HEK293T (cell line): Measurements from ENCODE around the gene CYP26B1.

ENCODE experiments used
- ARNT ChIP-seq: fragments of 450-650 bp; IDR thresholded peaks from 2 replicates; pipeline ENCODE4 v1.6.1; 2017; ENCODE audit warnings: mild to moderate bottlenecking
- CTBP1 ChIP-seq: fragments of 450-650 bp; IDR thresholded peaks from 2 replicates; pipeline ENCODE4 v1.6.1; 2016; ENCODE audit warnings: borderline replicate concordance
- ELF4 ChIP-seq: fragments of 450-650 bp; IDR thresholded peaks from 2 replicates; pipeline ENCODE4 v1.6.1; 2017; ENCODE audit warnings: antibody characterized with exemption
- FOXA1 ChIP-seq: fragments of 450-650 bp; IDR thresholded peaks from 2 replicates; pipeline ENCODE4 v1.6.1; 2016; ENCODE audit warnings: mild to moderate bottlenecking
- FOXK2 ChIP-seq: fragments of 450-650 bp; IDR thresholded peaks from 2 replicates; pipeline ENCODE4 v1.6.1; 2016; ENCODE audit warnings: mild to moderate bottlenecking
- FOXM1 ChIP-seq: fragments of 450-650 bp; IDR thresholded peaks from 2 replicates; pipeline ENCODE4 v1.6.1; 2017; ENCODE audit warnings: mild to moderate bottlenecking, borderline replicate concordance
- HDGF ChIP-seq: fragments of 450-650 bp; IDR thresholded peaks from 2 replicates; pipeline ENCODE4 v1.6.1; 2017; ENCODE audit warnings: antibody characterized with exemption, borderline replicate concordance
- LEF1 ChIP-seq: fragments of 450-650 bp; IDR thresholded peaks from 2 replicates; pipeline ENCODE4 v1.6.1; 2017; ENCODE audit warnings: mild to moderate bottlenecking, borderline replicate concordance
- PKNOX1 ChIP-seq: fragments of 450-650 bp; IDR thresholded peaks from 2 replicates; pipeline ENCODE4 v1.6.1; 2016
- SP1 ChIP-seq: fragments of 450-650 bp; IDR thresholded peaks from 2 replicates; pipeline ENCODE4 v1.6.1; 2017
- SUZ12 ChIP-seq: fragments of 450-650 bp; IDR thresholded peaks from 2 replicates; pipeline ENCODE4 v1.6.1; 2016; ENCODE audit warnings: mild to moderate bottlenecking
- TARDBP ChIP-seq: fragments of 450-650 bp; IDR thresholded peaks from 2 replicates; pipeline ENCODE4 v1.6.1; 2016

DNA sequence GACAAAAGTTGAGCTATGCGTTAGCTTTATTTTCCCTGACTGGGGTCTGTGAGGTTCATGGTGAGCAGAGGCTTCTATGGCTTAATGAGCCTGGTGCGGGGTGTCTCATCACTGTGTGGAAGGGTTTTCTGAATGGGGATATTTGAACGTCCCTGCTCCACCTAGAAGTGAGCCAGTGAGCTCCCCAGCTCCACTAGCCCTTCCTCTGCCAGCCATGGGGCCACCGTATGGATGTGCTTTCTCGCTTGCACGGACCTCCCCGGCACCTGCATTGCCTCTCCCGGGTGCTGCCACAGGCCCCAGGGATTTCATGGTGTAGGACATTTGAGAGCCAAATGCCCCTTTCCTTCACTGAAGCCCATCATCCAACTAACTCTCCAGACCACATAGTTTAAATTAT is 37.8 kb downstream of the CYP26B1 start:
- no peak for TF ChIP-seq FOXK2
- TF ChIP-seq ARNT = no peak
- TF ChIP-seq FOXA1 = no peak
- TF ChIP-seq ELF4 = no peak
- no peak for TF ChIP-seq PKNOX1
- no peak for TF ChIP-seq FOXM1
- TF ChIP-seq LEF1 = no peak
- no peak for TF ChIP-seq SUZ12
- TF ChIP-seq TARDBP = no peak
- no peak for TF ChIP-seq CTBP1
- no peak for TF ChIP-seq HDGF
- no peak for TF ChIP-seq SP1
